ENCODE results near the gene TPM1.

DNA sequence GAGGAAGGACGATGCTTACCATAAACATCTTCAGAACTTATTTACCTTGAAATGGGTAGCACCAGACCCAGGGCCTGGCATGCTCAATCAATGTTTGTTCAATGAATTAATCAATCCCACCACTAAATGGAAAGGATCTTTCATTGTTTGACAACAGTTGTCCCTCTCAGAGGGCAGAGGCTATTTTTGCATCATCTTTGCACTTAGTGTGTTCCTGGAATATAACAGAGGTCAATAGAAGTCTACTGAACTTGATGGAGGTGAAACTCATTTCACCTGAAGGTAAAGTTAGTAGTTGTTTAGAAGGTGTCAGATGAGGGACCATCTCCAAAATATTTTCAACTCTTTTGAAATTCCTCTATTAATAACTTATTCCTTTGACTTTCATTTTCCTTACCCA, 42.3 kb downstream of the TPM1 start:
- TF ChIP-seq, protein P1, sequence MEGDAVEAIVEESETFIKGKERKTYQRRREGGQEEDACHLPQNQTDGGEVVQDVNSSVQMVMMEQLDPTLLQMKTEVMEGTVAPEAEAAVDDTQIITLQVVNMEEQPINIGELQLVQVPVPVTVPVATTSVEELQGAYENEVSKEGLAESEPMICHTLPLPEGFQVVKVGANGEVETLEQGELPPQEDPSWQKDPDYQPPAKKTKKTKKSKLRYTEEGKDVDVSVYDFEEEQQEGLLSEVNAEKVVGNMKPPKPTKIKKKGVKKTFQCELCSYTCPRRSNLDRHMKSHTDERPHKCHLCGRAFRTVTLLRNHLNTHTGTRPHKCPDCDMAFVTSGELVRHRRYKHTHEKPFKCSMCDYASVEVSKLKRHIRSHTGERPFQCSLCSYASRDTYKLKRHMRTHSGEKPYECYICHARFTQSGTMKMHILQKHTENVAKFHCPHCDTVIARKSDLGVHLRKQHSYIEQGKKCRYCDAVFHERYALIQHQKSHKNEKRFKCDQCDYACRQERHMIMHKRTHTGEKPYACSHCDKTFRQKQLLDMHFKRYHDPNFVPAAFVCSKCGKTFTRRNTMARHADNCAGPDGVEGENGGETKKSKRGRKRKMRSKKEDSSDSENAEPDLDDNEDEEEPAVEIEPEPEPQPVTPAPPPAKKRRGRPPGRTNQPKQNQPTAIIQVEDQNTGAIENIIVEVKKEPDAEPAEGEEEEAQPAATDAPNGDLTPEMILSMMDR (IDR thresholded peaks at IDR 0.05): no peak
- no peak for TF ChIP-seq POLR2A (IDR thresholded peaks at IDR 0.05)

Measured in suprapubic skin (tissue), 3 donors.